Heart left ventricle (tissue), 13 donors: ENCODE results near the gene ACAA1.

ENCODE experiments used
- CTCF ChIP-seq, 12 donors: fragments of 200-600 bp; sonication (generic) in 4 of 12; IDR thresholded peaks; one replicate each; pipeline versions ENCODE4 v1.5.0 to v1.8.0; 2018 to 2022; ENCODE audit warnings: antibody characterized with exemption in 12 of 12, mild to moderate bottlenecking in 5 of 12
- POLR2A ChIP-seq, 2 donors: fragments of 450-650 bp; IDR thresholded peaks; one replicate each; pipeline ENCODE4 v1.6.1; 2017; ENCODE audit warnings: antibody characterized with exemption in 2 of 2, mild to moderate bottlenecking in 2 of 2, moderate library complexity in 2 of 2
- donor health status: ischemic (EF 13 %, LVEDD 7.1; RV severe dilation, severe dysfunction).
- donor health status: DM: no; HTN: yes; CAD: no.
- donor health status: DM: no; HTN: no; CAD: no.
- donor health status: ischemic (EF 25% LVEDD 6.9; RV normal size, moderate dysfunction).
- donor health status: ischemic (EF 25% LVEDD 5.7; RV mildly dilated, moderate dysfunction).
- donor health status: ischemic (EF 35%, LVEDD 5.7; RV mildly dilated, moderate dysfunction).
- donor health status: nonischemic (EF 11% LVEDD 7.7; RV severe dilation, severe dysfunction).
- donor health status: DM: yes; HTN: yes; CAD: no.
- donor health status: PGD.
- donor health status: ischemic (EF 29% LVEDD 5.4; RV normal size, mild dysfunction).
- donor health status: nonischemic (EF 23%, LVEDD 6.1; RV moderate dilation, normal function).

- TF ChIP-seq CTCF (IDR thresholded peaks at IDR 0.05) = no peak
- no peak for TF ChIP-seq POLR2A (IDR thresholded peaks at IDR 0.05)
Measured at GRCh38 chr3:38099518-38099917, 37.4 kb downstream of the ACAA1 start.
